Lung (tissue), 12 donors: Measurements from ENCODE around the gene CSRNP3. TPM values are rescaled to one million over a fixed set of nuclear protein-coding genes. Genes with fewer than 3 reads are reported as not detected.

Experiments
- ATAC-seq: fragments of 200-7000 bp; cut with Tn5 transposase; one replicate; pipeline ENCODE4 v1.9.1; 2020; ENCODE audit warnings: moderate number of reproducible peaks; ENCODE audit not compliant: insufficient read depth, low FRiP score
- DNase-seq, 3 donors: peaks; one replicate each; pipeline ENCODE4 v3.0.0-alpha.2; 2013 to 2017
- H3K27ac ChIP-seq, 2 donors: one replicate each; pipeline ENCODE4 v1.5.1; 2013; ENCODE audit warnings: mild to moderate bottlenecking in 2 of 2, moderate library complexity in 2 of 2, control low read depth in 1 of 2, inconsistent platforms in 1 of 2, low read depth in 1 of 2, low read length in 1 of 2
- H3K27me3 ChIP-seq, 3 donors: one replicate each; pipeline ENCODE4 v1.5.1; 2013; ENCODE audit warnings: low read length in 2 of 3; ENCODE audit not compliant: control insufficient read depth in 3 of 3, insufficient read depth in 3 of 3
- H3K36me3 ChIP-seq, 4 donors: one replicate each; pipeline ENCODE4 v1.5.1; 2013; ENCODE audit warnings: low read length in 4 of 4, mild to moderate bottlenecking in 1 of 4, moderate library complexity in 1 of 4; ENCODE audit not compliant: control insufficient read depth in 4 of 4, insufficient read depth in 4 of 4
- H3K4me1 ChIP-seq, 5 donors: one replicate each; pipeline ENCODE4 v1.5.1; 2013; ENCODE audit warnings: low read length in 5 of 5, mild to moderate bottlenecking in 2 of 5, moderate library complexity in 1 of 5; ENCODE audit not compliant: control insufficient read depth in 5 of 5, insufficient read depth in 5 of 5
- H3K4me3 ChIP-seq: one replicate; pipeline ENCODE4 v1.5.1; 2013; ENCODE audit warnings: mild to moderate bottlenecking, control low read depth, moderate library complexity
- H3K9ac ChIP-seq, 2 donors: one replicate each; pipeline ENCODE4 v1.5.1; 2013; ENCODE audit warnings: low read length in 2 of 2, control low read depth in 1 of 2; ENCODE audit not compliant: insufficient read depth in 1 of 2
- H3K9me3 ChIP-seq, 4 donors: one replicate each; pipeline ENCODE4 v1.5.1; 2013; ENCODE audit warnings: low read length in 3 of 4, mild to moderate bottlenecking in 1 of 4, moderate library complexity in 1 of 4; ENCODE audit not compliant: control insufficient read depth in 4 of 4, insufficient read depth in 3 of 4
- WGBS, 2 donors: extraction: QIAGEN DNeasy Blood & Tissue Kit; methylation state at CpG; one replicate each; pipeline ENCODE4 v1.1.7; 2013; 5-methylcytosine and 5-hydroxymethylcytosine counted together
- polyA plus RNA-seq, 2 donors: library from polyadenylated mRNA; stranded (reverse); fragments of 200-250 nt; gene quantifications; one replicate each; pipeline ENCODE4 v1.2.1, GENCODE V29; 2013
- total RNA-seq, 2 donors: library from RNA; depleted of rRNA in 1 of 2; stranded (reverse); fragments of >200 nt in 1 of 2; gene quantifications; one replicate each; pipeline ENCODE4 v1.2.1, GENCODE V29; 2014 to 2021
- TF ChIP-seq, protein P1 (sequence below): IDR thresholded peaks from 2 replicates; pipeline ENCODE4 v1.5.1; 2012; ENCODE audit warnings: mild to moderate bottlenecking; ENCODE audit errors: control extremely low read depth, extremely low read depth
- donor health status: control.
- donor health status: control.
- donor health status: Bipolar disorder and iron deficiency.
- donor health status: healthy.
- donor health status: DM: yes; HTN: yes; CAD: no.

The CSRNP3 gene
- total and polyA plus RNA-seq, 4 donors, result 0.25 to 8.7 (median 1.8) TPM

DNA sequence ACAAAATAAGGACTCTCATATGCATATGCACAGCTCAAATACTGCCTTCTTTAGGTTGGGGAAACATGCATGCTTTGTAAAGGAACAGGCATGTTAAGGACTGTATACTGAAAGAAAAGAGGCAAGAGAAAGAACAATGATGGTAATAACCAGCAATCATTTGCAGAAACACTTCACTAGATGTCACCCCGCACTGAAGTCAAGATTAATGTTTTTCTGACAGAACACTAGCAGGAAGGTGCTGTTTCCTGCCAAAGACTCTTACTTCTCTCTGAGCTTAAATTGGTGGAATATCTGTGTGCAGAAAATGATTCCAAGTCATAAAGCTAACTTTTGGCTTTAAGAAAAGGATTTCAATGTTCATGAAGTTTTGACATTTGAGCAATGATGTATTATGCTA, 19.3 kb upstream of the CSRNP3 start:
- H3K4me1 ChIP-seq, result peaks cover 0 to 35% (median 3%) of the 10 kb centered on the region in 5 donors
- TF ChIP-seq, protein P1, sequence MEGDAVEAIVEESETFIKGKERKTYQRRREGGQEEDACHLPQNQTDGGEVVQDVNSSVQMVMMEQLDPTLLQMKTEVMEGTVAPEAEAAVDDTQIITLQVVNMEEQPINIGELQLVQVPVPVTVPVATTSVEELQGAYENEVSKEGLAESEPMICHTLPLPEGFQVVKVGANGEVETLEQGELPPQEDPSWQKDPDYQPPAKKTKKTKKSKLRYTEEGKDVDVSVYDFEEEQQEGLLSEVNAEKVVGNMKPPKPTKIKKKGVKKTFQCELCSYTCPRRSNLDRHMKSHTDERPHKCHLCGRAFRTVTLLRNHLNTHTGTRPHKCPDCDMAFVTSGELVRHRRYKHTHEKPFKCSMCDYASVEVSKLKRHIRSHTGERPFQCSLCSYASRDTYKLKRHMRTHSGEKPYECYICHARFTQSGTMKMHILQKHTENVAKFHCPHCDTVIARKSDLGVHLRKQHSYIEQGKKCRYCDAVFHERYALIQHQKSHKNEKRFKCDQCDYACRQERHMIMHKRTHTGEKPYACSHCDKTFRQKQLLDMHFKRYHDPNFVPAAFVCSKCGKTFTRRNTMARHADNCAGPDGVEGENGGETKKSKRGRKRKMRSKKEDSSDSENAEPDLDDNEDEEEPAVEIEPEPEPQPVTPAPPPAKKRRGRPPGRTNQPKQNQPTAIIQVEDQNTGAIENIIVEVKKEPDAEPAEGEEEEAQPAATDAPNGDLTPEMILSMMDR, result no peak
- ATAC-seq, result no peak
- no peaks in the 10 kb centered on the region for H3K9me3 ChIP-seq
- 5 to 38% methylated on average over 1 of the region's 1 CpG for WGBS, 2 donors
- peak in 1 of 3 donors; percentile 39 for DNase-seq
- H3K36me3 ChIP-seq, result no peaks in the 10 kb centered on the region
- no peak overlapping the region for H3K27ac ChIP-seq
- no peaks in the 10 kb centered on the region for H3K27me3 ChIP-seq
- H3K4me3 ChIP-seq, result no peak overlapping the region
- no peak overlapping the region for H3K9ac ChIP-seq

DNA sequence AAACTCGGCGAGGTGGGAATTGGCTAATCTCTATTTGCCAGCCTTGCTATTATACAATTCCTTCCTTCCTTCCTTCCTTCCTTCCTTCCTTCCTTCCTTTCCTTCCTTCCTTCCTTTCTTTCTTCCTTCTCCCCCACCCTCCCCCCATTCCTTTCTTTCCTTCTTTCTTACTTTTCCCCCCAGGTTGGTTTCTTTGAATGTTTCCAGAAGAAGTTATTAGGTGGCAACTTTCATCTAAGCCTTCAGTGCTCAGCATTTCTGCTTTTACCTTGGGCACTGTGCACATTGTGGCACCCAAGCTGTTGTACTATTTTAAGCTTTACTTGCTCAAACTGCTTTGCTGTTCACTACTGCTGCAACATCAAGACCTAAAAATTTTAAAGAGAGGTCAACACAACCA, 17.2 kb upstream of the CSRNP3 start:
- WGBS, 2 donors, result 58 to 66% methylated on average over 2 of the region's 2 CpGs
- Histone ChIP-seq H3K27ac (no peak overlapping the region), H3K36me3 (no peaks in the 10 kb centered on the region), H3K9ac (no peak overlapping the region), H3K4me1 (peaks cover 0 to 35% (median 3%) of the 10 kb centered on the region in 5 donors), H3K9me3 (peaks cover 0 to 1% (median 0%) of the 10 kb centered on the region in 4 donors), H3K27me3 (no peaks in the 10 kb centered on the region), H3K4me3 (no peak overlapping the region)
- ATAC-seq (no peak), DNase-seq (no peak)
- TF ChIP-seq, protein P1, result no peak

DNA sequence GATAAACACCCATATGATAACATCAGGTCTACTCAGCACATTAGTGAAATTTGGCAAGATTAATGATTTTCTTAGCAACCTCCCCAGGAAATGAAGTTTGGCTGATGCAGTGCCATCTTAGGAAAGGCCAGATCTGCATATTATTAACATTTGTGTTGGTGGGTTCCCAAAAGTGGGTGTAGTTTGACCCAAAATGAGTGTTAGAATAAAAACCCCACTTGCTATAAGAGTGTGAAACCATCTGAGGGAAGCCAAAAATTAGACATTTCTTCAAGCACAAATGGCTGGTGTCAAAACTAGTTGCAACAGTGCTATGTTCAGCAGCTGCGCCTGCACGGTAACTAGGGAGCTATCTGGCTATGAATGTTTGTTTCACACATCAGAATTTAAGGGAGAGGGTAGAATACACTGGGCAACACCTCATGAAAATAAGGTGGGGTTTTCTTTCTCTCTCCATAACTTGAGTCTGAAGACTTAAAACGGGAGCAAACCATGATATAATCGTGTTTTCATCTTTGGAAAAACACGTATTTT, 15.9 kb upstream of the CSRNP3 start:
- no peak overlapping the region for H3K4me3 ChIP-seq
- H3K9ac ChIP-seq, result no peak overlapping the region
- WGBS, 2 donors, result 88 to 97% methylated on average over 5 of the region's 5 CpGs
- ATAC-seq (no peak), DNase-seq (no peak)
- peaks cover 0 to 2% (median under 1%) of the 10 kb centered on the region in 4 donors for H3K9me3 ChIP-seq
- peaks cover 0 to 35% (median 3%) of the 10 kb centered on the region in 5 donors for H3K4me1 ChIP-seq
- TF ChIP-seq, protein P1, result no peak
- no peaks in the 10 kb centered on the region for H3K27me3 ChIP-seq
- no peaks in the 10 kb centered on the region for H3K36me3 ChIP-seq
- H3K27ac ChIP-seq, result no peak overlapping the region

DNA sequence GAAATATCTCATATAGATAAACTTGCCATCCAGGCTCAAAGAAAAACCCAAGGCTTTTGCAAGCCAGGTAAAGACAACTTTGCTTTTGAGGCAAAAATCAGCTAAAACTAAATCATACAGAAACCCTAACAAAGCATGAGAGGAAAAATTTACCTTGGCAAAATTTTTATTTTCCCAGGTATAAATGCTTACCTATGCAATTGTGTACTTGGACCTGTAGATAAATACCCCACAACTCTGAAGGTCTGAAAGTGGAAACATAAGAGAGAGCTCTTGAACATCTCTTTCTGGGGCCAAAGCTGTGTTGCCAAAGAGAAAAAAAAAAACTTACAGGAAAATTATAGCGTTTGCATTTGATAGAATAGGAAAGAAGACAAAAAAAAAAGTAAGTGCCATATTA, 14.6 kb upstream of the CSRNP3 start:
- no peak overlapping the region for H3K4me3 ChIP-seq
- H3K9me3 ChIP-seq, result peaks cover 0 to 2% (median under 1%) of the 10 kb centered on the region in 4 donors
- H3K27me3 ChIP-seq, result no peaks in the 10 kb centered on the region
- no peak overlapping the region for H3K9ac ChIP-seq
- TF ChIP-seq, protein P1, result no peak
- WGBS, 2 donors, result 94 to 97% methylated on average over 1 of the region's 1 CpG
- DNase-seq (no peak), ATAC-seq (no peak)
- no peaks in the 10 kb centered on the region for H3K36me3 ChIP-seq
- H3K4me1 ChIP-seq, result peaks cover 0 to 23% (median 3%) of the 10 kb centered on the region in 5 donors
- H3K27ac ChIP-seq, result no peak overlapping the region
